NOMO-1 treated with DMSO at 0.1 percent for 48 hours (cell line): ENCODE measurements around the gene CCDC33.

Experiments used
- DNase-seq: peaks from one replicate; lab custom pipeline; 2025; ENCODE audit not compliant: unreplicated experiment; lab: John Stamatoyannopoulos, UW

The CCDC33 gene

GRCh38 chr15:74235962-74236361, at the start of gene CCDC33:
TSS of gene CCDC33 (plus strand) at chr15:74236326. CDS start at chr15:74236720, 394 bp downstream.
- DNase-seq, result peak; percentile 77

- no peak for DNase-seq
Measured at GRCh38 chr15:74188216-74188615, 47.9 kb upstream of the CCDC33 start.

GRCh38 chr15:74191798-74192197, 44.3 kb upstream of the CCDC33 start:
- no peak for DNase-seq

GRCh38 chr15:74192751-74193150, 43.4 kb upstream of the CCDC33 start:
- DNase-seq, result no peak

- DNase-seq, result no peak
Measured at GRCh38 chr15:74193299-74193718, 42.8 kb upstream of the CCDC33 start.

- DNase-seq, result no peak
Measured at GRCh38 chr15:74193905-74194304, 42.2 kb upstream of the CCDC33 start.

- DNase-seq, result no peak
Measured at GRCh38 chr15:74194572-74195559, 41.3 kb upstream of the CCDC33 start.

GRCh38 chr15:74196175-74196574, 40.0 kb upstream of the CCDC33 start:
- no peak for DNase-seq

- no peak for DNase-seq
Measured at GRCh38 chr15:74197176-74197965, 38.8 kb upstream of the CCDC33 start.

GRCh38 chr15:74199297-74199652, 36.9 kb upstream of the CCDC33 start:
- no peak for DNase-seq

GRCh38 chr15:74200412-74200815, 35.7 kb upstream of the CCDC33 start:
- DNase-seq, result no peak

- DNase-seq, result no peak
Measured at GRCh38 chr15:74200871-74201419, 35.2 kb upstream of the CCDC33 start.

GRCh38 chr15:74201710-74202420, 34.3 kb upstream of the CCDC33 start:
- no peak for DNase-seq

GRCh38 chr15:74202452-74203401, 33.4 kb upstream of the CCDC33 start, which contains the start of gene STRA6:
TSS of gene STRA6 (minus strand) at chr15:74202787. CDS start at chr15:74202267, 520 bp downstream.
- DNase-seq, result no peak

- DNase-seq, result no peak
Measured at GRCh38 chr15:74203914-74204431, 32.2 kb upstream of the CCDC33 start.

GRCh38 chr15:74205582-74205947, 30.6 kb upstream of the CCDC33 start:
- DNase-seq, result no peak

- no peak for DNase-seq
Measured at GRCh38 chr15:74206801-74207281, 29.3 kb upstream of the CCDC33 start.

GRCh38 chr15:74207652-74208440, 28.3 kb upstream of the CCDC33 start:
- no peak for DNase-seq

- no peak for DNase-seq
Measured at GRCh38 chr15:74208496-74208895, 27.6 kb upstream of the CCDC33 start.
